ENCODE data around the gene USP10.
"Not testable (repeated sequence)": the region's sequence is repeated elsewhere in the genome, so short reads cannot be mapped to it uniquely, and the experiment has no call there.

USP10 gene

DNA sequence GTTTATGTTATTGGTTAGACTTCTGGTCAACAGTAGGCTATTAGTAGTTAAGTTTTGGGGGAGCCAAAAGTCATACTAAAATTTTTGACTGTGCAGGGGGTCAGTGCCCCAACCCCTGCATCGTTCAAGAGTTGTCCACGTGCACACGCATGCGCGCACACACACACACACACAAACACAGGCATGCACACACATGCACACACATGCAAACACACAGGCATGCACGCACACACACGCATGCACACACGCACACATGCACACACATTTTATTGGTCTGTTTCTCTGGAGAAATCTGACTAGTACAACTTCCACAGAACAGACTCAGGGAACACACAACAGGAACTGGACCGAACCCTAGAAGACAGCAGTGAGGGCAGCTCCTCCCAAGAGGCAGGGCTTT lies 24.4 kb upstream of the USP10 start:
- DNase-seq: no peak

- no peak for DNase-seq
Observed at GRCh38 chr16:84675884-84676283, 23.9 kb upstream of the USP10 start.

GRCh38 chr16:84677017-84677803 lies 22.6 kb upstream of the USP10 start:
- no peak for DNase-seq

DNA sequence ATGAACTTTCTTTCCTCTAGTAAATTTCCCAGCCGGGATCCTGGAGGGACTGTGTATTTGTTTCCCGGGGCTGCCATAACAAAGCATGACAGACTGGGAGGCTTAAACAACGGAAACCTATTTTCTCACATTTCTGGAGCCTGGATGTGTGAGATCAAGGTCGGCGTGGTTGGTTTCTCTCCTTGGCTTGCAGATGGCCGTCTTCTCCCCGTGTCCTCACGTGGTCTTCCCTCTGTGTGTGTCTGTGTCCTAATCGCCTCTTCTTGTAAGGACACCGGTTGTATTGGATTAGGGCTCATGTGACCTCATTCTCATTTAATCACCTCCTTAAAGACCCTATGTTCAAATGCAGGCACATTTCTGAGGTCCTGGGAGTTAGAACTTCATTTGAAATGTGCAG lies 22.0 kb upstream of the USP10 start:
- no peak for DNase-seq

DNA sequence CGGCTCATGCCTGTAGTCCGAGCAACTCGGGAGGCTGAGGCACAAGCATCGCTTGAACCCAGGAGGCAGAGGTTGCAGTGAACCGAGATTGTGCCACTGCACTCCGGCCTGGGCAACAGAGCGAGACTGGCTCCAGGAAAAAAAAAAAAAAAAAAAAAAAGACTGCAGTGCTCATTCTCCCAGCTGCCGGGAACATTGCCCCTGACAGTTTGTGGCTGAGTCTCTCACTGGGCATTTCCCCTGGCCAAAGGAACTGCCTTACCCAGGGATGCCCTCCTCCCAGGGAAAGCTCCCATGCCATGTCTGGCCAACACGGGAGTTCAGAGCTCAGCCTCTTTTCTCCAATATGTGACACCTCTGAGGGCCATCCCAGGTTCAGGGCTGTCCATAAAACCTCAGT lies 21.3 kb upstream of the USP10 start:
- no peak for DNase-seq

DNA sequence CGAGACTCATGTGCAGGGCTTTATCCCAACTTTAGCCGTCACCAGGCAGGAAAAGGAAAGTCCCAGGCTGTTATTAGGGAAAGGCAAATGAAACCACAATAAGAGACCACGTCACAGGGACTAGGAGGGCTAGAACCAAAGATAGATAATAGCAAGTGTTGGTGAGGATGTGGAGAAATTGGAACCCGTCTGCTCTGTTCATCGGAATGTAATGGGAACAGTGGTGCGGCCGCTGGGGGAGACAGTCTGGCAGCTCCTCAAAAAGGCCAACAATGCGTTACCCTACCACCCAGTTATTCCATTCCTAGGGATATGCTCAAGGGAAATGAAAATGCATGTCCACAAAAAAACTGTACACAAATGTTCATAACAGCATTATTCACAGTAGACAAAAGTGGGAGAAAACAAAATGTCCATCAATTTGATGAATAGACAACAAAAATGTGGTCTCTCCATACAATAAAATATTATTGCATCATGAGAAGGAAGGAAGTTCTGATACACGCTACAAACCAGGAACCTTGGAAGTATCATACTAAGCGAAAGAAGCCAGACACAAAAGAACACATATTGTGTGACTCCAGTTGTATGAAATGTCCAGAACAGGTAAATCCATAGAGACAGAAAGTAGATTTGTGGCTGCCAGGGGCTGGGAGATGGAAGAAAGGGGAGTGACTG lies 19.5 kb upstream of the USP10 start:
- no peak for DNase-seq

GRCh38 chr16:84680843-84681629 lies 18.8 kb upstream of the USP10 start:
- DNase-seq: no peak

DNA sequence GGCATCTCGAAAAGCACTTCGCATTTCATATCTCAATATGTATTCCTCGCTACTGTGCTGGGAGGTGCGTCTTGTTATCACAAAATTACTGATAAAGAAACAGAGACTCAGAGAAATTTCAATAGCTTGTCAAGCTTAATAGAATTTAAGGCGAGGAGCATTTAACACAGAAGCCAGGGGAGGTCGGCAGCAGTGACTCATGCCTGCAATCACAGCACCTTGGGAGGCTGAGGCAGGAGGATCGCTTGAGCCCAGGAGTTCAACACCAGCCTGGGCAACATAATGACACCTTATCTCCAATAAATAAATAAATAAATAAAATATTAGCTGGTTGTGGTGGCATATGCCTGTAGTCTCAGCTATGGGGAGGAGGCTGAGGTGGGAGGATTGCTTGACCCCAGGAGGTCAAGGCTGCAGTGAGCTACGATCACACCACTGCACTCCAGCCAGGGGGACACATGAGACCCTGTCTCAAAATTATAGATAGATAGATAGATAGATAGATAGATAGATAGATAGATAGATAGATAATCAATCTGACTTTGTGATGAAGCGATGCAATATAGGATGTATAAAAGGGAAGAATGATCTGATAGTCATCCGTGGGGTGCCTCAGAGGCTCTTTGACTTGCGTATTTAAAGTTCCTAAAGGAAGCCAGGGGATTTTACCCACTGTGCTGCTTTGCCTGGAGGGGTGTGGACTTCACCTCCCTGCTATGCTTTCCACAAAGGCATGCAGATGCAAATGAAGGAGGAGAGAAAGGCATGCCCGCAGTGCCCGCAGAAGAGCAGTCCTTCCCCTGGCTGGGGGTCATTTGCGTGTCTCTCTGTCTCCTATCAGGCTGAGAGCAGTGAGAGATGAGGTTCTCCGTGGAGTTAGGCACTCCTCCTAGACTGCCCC lies 15.9 kb upstream of the USP10 start:
- DNase-seq: no peak

DNA sequence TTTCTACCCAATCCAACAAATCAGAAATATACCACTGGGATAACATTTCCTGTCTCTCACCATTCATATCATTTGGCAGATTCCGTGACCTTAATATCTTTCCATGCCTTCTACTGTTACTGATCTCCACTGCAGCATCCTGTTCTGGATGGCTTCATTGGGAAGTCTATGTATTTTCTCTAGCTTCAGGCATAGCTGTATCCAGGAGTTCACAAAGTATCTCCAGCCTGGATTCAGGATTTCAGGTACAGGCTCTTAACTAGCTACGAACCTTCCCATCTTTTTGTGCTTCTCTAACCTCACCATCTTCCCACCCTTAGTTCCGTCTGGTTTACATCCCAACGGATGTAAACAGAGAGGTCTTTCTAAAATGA lies 15.2 kb upstream of the USP10 start:
- DNase-seq: no peak

GRCh38 chr16:84685210-84685609 lies 14.6 kb upstream of the USP10 start:
- no peak for DNase-seq

- no peak for DNase-seq
Observed at GRCh38 chr16:84686707-84687298, 13.0 kb upstream of the USP10 start.

DNA sequence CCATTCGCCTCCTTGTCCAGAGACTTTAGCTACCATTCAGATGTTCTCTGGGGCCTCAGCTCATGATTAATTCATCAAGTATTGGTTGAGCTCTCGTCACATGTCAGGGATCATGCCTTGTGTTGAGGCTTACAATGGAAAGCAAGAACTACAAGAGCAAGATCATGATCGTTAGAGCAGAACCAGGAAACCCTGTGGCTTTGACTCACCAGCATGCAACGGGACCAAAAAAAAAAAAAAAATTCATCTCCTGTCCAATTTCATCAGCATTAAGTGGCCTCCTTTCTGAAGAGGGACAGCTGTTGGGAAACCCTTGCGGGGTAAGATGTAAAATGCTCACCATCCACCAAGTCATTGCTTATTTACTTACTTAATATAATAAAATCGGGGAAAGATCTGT lies 12.1 kb upstream of the USP10 start:
- DNase-seq: peak in 1 of 5 donors; percentile 23

- DNase-seq: not testable (repeated sequence)
Observed at GRCh38 chr16:84688163-84688562, 11.6 kb upstream of the USP10 start.

- DNase-seq: no peak
Observed at GRCh38 chr16:84689111-84689510, 10.7 kb upstream of the USP10 start.

DNA sequence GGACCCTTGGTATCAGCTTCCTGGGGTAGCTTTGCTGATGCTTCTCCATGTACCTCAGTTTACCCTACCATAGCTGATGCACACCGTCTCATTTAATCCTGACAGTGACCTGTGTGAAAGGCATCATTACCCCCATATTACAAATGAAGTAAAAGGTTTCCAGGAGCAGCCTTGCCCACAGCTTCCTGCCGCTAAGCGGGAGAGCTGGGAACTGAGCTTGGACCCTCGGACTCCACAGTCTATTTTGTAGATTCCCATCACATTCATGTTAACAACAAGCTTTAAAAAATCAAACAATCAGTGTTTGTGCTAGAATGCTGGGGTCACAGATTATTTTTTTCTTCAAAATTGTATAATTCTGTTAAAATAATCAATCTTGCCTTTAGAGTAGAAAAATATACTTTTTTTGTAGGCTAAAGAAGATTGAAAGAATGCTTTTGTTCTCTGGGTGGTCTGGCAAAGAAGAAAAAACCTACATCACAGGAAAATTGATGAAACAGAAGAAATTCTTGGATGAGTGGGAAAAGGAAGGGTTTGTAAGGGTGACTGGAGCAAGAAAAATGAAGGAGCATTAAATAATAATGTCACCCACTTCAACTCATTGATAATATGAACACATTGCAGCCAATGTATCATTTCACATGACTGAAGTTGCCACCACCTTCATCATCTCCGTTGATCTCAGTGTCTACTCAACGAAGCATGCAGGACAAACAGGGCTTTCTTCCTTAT lies 9.5 kb upstream of the USP10 start:
- DNase-seq: no peak

- no peak for DNase-seq
Observed at GRCh38 chr16:84692451-84693214, 7.2 kb upstream of the USP10 start.

GRCh38 chr16:84693869-84694268 lies 5.9 kb upstream of the USP10 start:
- not testable (repeated sequence) for DNase-seq

- DNase-seq: no peak
Observed at GRCh38 chr16:84694980-84695379, 4.8 kb upstream of the USP10 start.

- no peak for DNase-seq
Observed at GRCh38 chr16:84699147-84699711, 571 bp upstream of the USP10 start.

Data from T-helper 1 cell (primary cell).